Transverse colon (tissue), 4 donors: Measurements from ENCODE around the gene OOSP1.

ENCODE experiments used
- POLR2A ChIP-seq: fragments of 450-650 bp; IDR thresholded peaks from one replicate; pipeline ENCODE4 v1.6.1; 2016; ENCODE audit warnings: antibody characterized with exemption, mild to moderate bottlenecking, moderate library complexity
- POLR2AphosphoS5 ChIP-seq, 3 donors: sonication (generic); formaldehyde crosslinking; IDR thresholded peaks; one replicate each; pipeline ENCODE4 v1.6.1; 2016; ENCODE audit warnings: antibody characterized with exemption in 3 of 3
- TF ChIP-seq, protein P1 (sequence below), 5 experiments: fragments of 200-600 bp in 3 of 5; fragments of 450-650 bp in 2 of 5; sonication (generic) in 3 of 5; IDR thresholded peaks; 1 replicate in 2 of 5; 2 replicates in 3 of 5; pipeline ENCODE4 v1.5.1; 2016 to 2017; ENCODE audit warnings: antibody characterized with exemption in 5 of 5, inconsistent platforms in 3 of 5, mild to moderate bottlenecking in 2 of 5, moderate library complexity in 1 of 5

DNA sequence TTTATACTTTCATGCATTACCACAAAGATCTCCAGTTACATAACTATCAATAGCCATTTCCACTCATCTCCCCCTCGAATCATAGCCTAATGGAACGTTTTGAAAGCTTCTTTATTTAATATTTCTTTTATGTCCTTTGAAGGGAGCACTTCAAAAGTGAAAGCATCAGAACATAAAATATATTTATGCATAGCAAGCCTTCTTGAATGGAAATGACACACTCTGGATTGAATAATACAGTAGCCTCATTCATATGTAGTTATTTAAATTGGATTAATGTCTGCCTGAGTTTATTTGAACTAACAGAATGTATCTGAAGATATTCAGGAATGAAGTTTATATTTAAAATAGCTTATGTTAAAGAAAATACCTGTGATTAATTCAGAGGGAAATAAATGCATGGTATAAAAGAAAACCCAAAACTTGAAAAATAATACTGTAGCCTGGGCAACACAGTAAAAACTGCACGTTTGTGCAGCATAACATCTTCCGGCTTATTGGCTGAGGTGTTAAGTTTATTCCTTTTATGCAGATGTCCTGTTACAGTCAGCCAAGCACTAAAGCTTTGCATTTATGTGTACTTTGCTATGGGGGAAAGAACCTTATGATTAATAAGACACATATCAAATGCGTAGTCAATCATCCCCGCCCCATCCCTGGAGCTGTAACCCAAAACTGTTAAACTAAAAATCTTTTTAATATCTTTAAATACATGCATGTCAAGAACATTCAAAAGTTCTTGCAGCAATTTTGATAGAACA lies 37.7 kb upstream of the OOSP1 start:
- TF ChIP-seq, protein P1, sequence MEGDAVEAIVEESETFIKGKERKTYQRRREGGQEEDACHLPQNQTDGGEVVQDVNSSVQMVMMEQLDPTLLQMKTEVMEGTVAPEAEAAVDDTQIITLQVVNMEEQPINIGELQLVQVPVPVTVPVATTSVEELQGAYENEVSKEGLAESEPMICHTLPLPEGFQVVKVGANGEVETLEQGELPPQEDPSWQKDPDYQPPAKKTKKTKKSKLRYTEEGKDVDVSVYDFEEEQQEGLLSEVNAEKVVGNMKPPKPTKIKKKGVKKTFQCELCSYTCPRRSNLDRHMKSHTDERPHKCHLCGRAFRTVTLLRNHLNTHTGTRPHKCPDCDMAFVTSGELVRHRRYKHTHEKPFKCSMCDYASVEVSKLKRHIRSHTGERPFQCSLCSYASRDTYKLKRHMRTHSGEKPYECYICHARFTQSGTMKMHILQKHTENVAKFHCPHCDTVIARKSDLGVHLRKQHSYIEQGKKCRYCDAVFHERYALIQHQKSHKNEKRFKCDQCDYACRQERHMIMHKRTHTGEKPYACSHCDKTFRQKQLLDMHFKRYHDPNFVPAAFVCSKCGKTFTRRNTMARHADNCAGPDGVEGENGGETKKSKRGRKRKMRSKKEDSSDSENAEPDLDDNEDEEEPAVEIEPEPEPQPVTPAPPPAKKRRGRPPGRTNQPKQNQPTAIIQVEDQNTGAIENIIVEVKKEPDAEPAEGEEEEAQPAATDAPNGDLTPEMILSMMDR (IDR thresholded peaks at IDR 0.05), result no peak
- TF ChIP-seq POLR2A, result no peak
- TF ChIP-seq POLR2AphosphoS5 (IDR thresholded peaks at IDR 0.05), result no peak
